HL-60 (cell line): ENCODE data around the gene KRT24.

Experiments
- DNase-seq, 2 experiments: peaks; one replicate each; pipeline ENCODE4 v3.0.0-alpha.2; 2010 to 2020; ENCODE audit warnings: low read depth in 1 of 2, low spot score in 1 of 2
- H3K27ac ChIP-seq: fragments of 250-450 bp; sonication (Bioruptor Pico); replicated peaks from 2 replicates; pipeline ENCODE4 v1.5.1; 2020; ENCODE audit warnings: mild to moderate bottlenecking, moderate library complexity
- H3K27me3 ChIP-seq: fragments of 250-450 bp; sonication (Bioruptor Pico); 2 replicates; pipeline ENCODE4 v1.5.1; 2021; ENCODE audit warnings: mild to moderate bottlenecking, moderate library complexity; ENCODE audit not compliant: insufficient read depth, poor library complexity, severe bottlenecking
- H3K4me3 ChIP-seq: replicated peaks from 2 replicates; pipeline ENCODE4 v1.5.1; 2011; ENCODE audit warnings: mild to moderate bottlenecking, control low read depth, low read length; ENCODE audit not compliant: insufficient read depth
- GABPA ChIP-seq: IDR thresholded peaks from 2 replicates; pipeline ENCODE4 v1.6.1; 2012; ENCODE audit warnings: low read depth
- POLR2AphosphoS5 ChIP-seq: IDR thresholded peaks from 2 replicates; pipeline ENCODE4 v1.6.1; 2012; ENCODE audit warnings: low read depth
- REST ChIP-seq: IDR thresholded peaks from 2 replicates; pipeline ENCODE4 v1.6.1; 2012; ENCODE audit warnings: low read depth; ENCODE audit not compliant: insufficient replicate concordance
- SPI1 ChIP-seq: IDR thresholded peaks from 2 replicates; pipeline ENCODE4 v1.6.1; 2012; ENCODE audit warnings: low read depth, mild to moderate bottlenecking, borderline replicate concordance
- TF ChIP-seq, protein P1 (sequence below): IDR thresholded peaks from one replicate; pipeline ENCODE4 v1.5.1; 2011; ENCODE audit warnings: low read length, control low read depth, inconsistent platforms; ENCODE audit not compliant: insufficient read depth

KRT24 gene

DNA sequence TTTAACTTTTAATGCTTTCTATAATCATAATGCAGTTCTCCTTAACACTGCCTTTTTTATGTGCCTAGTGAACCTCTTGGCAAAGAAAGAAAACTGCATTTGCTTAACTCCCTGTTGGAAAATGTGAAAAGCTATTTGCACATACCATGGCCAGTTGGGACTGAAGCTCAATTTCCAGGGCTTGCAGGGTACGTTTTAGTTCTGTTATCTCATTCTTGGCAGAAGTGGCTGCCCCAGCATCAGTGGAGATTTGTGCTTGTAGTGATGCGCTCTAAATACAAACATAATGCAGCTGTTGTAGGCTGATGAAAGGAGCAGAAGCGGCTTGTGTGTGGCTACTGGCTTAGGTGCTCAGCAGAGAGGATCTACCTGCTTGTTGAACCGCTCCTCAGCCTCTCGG is 3.7 kb downstream of the KRT24 start:
- DNase-seq: no peak
- TF ChIP-seq POLR2AphosphoS5: no peak
- no peak for TF ChIP-seq SPI1
- TF ChIP-seq, protein P1, sequence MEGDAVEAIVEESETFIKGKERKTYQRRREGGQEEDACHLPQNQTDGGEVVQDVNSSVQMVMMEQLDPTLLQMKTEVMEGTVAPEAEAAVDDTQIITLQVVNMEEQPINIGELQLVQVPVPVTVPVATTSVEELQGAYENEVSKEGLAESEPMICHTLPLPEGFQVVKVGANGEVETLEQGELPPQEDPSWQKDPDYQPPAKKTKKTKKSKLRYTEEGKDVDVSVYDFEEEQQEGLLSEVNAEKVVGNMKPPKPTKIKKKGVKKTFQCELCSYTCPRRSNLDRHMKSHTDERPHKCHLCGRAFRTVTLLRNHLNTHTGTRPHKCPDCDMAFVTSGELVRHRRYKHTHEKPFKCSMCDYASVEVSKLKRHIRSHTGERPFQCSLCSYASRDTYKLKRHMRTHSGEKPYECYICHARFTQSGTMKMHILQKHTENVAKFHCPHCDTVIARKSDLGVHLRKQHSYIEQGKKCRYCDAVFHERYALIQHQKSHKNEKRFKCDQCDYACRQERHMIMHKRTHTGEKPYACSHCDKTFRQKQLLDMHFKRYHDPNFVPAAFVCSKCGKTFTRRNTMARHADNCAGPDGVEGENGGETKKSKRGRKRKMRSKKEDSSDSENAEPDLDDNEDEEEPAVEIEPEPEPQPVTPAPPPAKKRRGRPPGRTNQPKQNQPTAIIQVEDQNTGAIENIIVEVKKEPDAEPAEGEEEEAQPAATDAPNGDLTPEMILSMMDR: no peak
- no peak for TF ChIP-seq GABPA
- H3K27ac ChIP-seq: no peak overlapping the region
- H3K4me3 ChIP-seq: no peak overlapping the region
- peaks cover 3% of the 10 kb centered on the region for H3K27me3 ChIP-seq

DNA sequence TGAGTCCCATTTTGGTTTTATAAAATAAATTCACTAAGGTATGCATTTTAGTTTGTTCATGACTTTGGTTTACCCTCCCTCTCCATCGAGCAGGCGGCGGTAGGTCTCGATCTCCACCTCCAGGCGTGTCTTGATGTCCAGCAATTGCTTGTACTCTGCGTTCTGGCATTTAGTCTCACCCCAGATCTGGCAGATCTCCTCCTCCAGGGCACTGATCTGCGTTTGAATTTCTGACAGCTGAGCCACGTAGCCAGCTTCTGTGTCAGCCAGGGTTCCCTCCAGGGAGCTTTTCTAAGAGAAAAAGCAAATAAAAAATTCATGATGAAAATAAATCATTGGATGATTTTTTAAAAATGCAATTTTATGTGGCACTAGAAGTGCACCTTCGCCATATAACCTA is 4.2 kb downstream of the KRT24 start:
- H3K27ac ChIP-seq: no peak overlapping the region
- DNase-seq: no peak
- TF ChIP-seq REST: no peak
- TF ChIP-seq, protein P1: no peak
- no peak overlapping the region for H3K4me3 ChIP-seq
- H3K27me3 ChIP-seq: peaks cover 3% of the 10 kb centered on the region

DNA sequence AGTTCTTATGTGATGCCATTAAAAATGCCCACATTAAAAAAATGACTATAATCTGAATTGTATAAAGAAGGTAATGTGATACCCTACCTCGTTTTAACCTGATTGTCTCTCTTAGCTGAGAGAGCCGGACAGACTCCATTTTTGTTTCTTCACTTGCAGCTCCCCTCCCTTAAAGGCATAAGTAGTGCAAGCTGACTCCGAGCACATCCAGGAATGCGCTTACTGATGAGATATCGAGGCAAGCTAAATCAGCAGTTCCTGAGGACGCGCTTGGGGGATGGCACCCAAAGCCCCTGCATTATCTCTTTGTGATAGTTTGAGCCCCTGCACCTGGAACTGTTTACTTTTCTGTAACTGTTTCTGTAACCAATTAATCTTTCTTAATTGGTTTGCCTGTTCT is 6.3 kb downstream of the KRT24 start:
- no peak overlapping the region for H3K27ac ChIP-seq
- TF ChIP-seq POLR2AphosphoS5 (no peak), SPI1 (no peak), REST (no peak), GABPA (no peak)
- TF ChIP-seq, protein P1: no peak
- no peak overlapping the region for H3K4me3 ChIP-seq
- peaks cover 6% of the 10 kb centered on the region for H3K27me3 ChIP-seq
- no peak for DNase-seq

- Histone ChIP-seq H3K4me3 (no peak overlapping the region), H3K27me3 (peaks cover 6% of the 10 kb centered on the region), H3K27ac (no peak overlapping the region)
- no peak for TF ChIP-seq REST
- TF ChIP-seq, protein P1: no peak
- DNase-seq: no peak
Observed at GRCh38 chr17:40696651-40697072, 6.9 kb downstream of the KRT24 start.
